Measurements from ENCODE around the gene MRPL24. TPM values are rescaled to one million over a fixed set of nuclear protein-coding genes. Genes with fewer than 3 reads are reported as not detected.

The MRPL24 gene
- total RNA-seq, 4 donors from 2014 or later, result 48.6 to 90.4 (median 66.2) TPM

- Histone ChIP-seq H3K4me3 (no peak overlapping the region), H3K4me1 (peaks cover 0 to 40% (median 18%) of the 10 kb centered on the region in 4 donors), H3K27me3 (peaks cover 0 to 53% of the 10 kb centered on the region in 2 donors), H3K36me3 (peaks cover 0 to 5% (median 0%) of the 10 kb centered on the region in 3 donors), H3K27ac (no peak overlapping the region), H3K9me3 (no peaks in the 10 kb centered on the region)
- 75 to 80% methylated on average over 12 of the region's 12 CpGs for WGBS, 2 donors
- DNase-seq (ENCODE audit: low spot score in 2 of 2), result no peak
- TF ChIP-seq, protein P1, sequence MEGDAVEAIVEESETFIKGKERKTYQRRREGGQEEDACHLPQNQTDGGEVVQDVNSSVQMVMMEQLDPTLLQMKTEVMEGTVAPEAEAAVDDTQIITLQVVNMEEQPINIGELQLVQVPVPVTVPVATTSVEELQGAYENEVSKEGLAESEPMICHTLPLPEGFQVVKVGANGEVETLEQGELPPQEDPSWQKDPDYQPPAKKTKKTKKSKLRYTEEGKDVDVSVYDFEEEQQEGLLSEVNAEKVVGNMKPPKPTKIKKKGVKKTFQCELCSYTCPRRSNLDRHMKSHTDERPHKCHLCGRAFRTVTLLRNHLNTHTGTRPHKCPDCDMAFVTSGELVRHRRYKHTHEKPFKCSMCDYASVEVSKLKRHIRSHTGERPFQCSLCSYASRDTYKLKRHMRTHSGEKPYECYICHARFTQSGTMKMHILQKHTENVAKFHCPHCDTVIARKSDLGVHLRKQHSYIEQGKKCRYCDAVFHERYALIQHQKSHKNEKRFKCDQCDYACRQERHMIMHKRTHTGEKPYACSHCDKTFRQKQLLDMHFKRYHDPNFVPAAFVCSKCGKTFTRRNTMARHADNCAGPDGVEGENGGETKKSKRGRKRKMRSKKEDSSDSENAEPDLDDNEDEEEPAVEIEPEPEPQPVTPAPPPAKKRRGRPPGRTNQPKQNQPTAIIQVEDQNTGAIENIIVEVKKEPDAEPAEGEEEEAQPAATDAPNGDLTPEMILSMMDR (IDR thresholded peaks at IDR 0.05), result no peak
- TF ChIP-seq EP300 (IDR thresholded peaks at IDR 0.05), result no peak
- no peak for TF ChIP-seq POLR2A (IDR thresholded peaks at IDR 0.05)
Observed at GRCh38 chr1:156693848-156694689, 46.8 kb downstream of the MRPL24 start.

DNA sequence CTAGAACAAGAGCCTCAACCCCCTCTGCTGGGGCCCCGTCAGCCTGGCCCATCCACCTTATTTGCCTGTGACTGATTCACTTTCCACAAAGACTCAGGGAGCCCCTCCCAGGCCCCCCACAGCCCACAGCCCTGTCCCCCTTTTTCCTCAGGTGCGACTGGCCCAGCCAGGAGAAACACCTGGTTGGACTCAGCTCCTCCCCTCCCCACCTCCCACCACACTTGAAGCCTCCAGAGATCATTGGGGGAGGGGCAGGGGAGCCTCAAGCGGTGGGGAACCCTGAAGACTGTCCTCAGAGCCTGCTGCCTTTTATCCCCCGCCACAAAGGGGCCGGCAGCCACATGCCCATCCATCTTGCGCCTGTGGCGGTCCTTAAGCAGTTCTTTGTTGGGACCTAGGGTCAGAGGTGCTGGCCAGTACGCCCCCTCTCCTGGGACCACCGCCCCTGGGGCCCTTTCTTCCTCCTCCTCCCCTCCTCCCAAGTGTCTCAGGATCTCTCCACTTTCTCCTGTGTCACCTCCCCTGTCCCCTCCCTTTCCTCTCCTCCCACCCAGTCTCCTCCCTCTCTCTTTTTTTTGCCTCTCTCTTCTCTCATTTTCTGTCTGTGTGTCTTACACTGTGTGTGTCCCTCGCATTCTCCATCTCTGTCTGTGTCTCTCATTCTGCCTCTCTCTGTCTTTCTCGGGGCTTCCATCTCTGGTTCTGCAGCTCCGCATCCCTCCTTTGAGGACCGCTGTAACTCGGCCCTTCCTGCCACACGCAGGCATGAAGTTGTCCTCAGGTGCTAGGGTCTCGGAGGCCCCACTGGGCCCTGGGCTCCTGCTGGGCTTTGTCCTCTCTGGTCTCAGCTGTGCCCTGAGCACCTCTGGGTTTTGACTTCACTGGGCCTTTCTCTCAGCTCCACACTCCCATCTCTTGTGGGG lies 47.7 kb downstream of the MRPL24 start:
- Histone ChIP-seq H3K4me1 (peaks cover 0 to 41% (median 18%) of the 10 kb centered on the region in 4 donors), H3K9me3 (no peaks in the 10 kb centered on the region), H3K27me3 (peaks cover 0 to 53% of the 10 kb centered on the region in 2 donors), H3K4me3 (no peak overlapping the region), H3K27ac (no peak overlapping the region), H3K36me3 (no peaks in the 10 kb centered on the region)
- no peak for DNase-seq (ENCODE audit: low spot score in 2 of 2)
- 50 to 57% methylated on average over 15 to 16 of the region's 16 CpGs for WGBS, 2 donors
- no peak for TF ChIP-seq POLR2A (IDR thresholded peaks at IDR 0.05)
- no peak for TF ChIP-seq EP300 (IDR thresholded peaks at IDR 0.05)
- TF ChIP-seq, protein P1 (IDR thresholded peaks at IDR 0.05), result no peak

DNA sequence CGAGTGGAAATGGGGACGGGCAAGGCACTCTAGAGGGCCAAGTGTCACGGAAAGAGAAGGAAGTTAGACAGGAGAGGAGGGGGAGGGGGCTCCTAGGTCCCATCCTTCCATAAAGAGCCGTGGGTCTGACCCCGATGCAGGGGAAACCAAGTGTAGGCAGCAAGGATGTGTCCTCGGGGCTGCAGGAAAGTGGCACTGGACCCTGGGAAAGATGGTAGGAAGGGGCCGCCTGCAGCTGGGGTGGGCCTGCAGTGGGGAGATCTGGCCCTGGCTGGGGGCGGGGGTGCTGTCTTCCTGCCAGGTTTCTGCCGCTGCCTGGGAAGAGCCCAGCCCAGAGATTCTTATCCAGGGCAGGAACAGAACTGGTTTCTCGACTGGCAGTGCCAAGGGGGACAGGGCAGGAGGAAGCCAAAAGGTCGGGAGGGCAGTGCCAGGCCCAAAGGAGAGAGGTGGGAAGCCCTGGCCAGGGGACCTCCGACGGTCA lies 48.4 kb downstream of the MRPL24 start:
- DNase-seq (ENCODE audit: low spot score in 2 of 2), result no peak
- H3K9me3 ChIP-seq, result no peaks in the 10 kb centered on the region
- 20% methylated on average over 13 of the region's 13 CpGs for WGBS, 2 donors
- H3K4me1 ChIP-seq, result peaks cover 0 to 41% (median 18%) of the 10 kb centered on the region in 4 donors
- TF ChIP-seq, protein P1 (IDR thresholded peaks at IDR 0.05), result no peak
- no peak for TF ChIP-seq POLR2A (IDR thresholded peaks at IDR 0.05)
- no peak for TF ChIP-seq EP300 (IDR thresholded peaks at IDR 0.05)
- H3K27ac ChIP-seq, result no peak overlapping the region
- H3K4me3 ChIP-seq, result no peak overlapping the region
- peaks cover 0 to 50% of the 10 kb centered on the region in 2 donors for H3K27me3 ChIP-seq
- H3K36me3 ChIP-seq, result no peaks in the 10 kb centered on the region

DNA sequence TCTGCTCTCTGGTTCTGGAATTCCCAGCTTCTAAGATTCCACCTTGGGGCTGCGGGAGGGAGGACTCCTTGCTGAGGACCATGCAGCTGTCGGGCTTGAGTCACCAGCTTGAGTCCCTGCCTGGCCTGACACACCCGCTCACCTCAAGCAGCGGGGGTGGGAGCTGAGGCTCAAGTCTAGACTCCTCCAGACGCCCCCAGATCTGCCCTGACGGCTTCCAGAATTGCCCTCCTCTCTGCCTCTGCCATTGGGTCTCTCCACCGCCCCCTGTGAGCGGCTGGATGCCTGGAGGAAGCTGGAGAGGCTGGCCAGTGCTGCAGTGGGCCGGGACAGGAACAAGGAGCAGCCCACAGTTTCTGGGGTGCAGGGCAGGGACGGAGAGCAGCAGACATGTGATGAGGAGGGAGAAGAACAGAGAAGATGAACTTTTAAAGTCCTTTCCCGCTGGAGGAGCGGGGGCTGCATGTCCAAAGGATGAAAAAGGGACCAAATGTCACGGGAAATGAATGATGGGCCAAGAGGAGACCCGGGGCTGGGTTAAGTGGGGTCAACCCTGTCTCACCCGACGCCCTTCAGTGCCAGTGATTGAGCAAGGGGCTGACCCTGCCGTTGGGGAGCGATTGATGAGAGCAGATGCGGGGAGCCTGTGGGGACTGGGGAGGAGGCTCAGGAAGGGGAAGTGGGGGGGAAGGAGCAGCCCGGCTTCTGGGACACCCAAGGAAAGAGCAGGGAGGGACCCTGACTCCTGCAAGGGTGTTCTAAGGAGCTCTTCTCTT lies 49.0 kb downstream of the MRPL24 start:
- H3K4me3 ChIP-seq, result no peak overlapping the region
- no peak for DNase-seq (ENCODE audit: low spot score in 2 of 2)
- WGBS, 2 donors, result 15 to 16% methylated on average over 20 of the region's 20 CpGs
- TF ChIP-seq POLR2A (IDR thresholded peaks at IDR 0.05), result no peak
- TF ChIP-seq, protein P1 (IDR thresholded peaks at IDR 0.05), result no peak
- no peak for TF ChIP-seq EP300 (IDR thresholded peaks at IDR 0.05)
- H3K36me3 ChIP-seq, result no peaks in the 10 kb centered on the region
- peaks cover 0 to 41% (median 18%) of the 10 kb centered on the region in 4 donors for H3K4me1 ChIP-seq
- no peak overlapping the region for H3K27ac ChIP-seq
- peaks cover 0 to 45% of the 10 kb centered on the region in 2 donors for H3K27me3 ChIP-seq
- no peaks in the 10 kb centered on the region for H3K9me3 ChIP-seq
